Activated B cell treated with CpG ODN at 0.5 μM for 24 hours (primary cell): Measurements from ENCODE around the gene PCDHAC2. TPM values are rescaled to one million over a fixed set of nuclear protein-coding genes. Genes with fewer than 3 reads are reported as not detected.

Source experiments
- ATAC-seq: fragments of 200-7000 bp; cut with Tn5 transposase; one replicate; pipeline ENCODE4 v1.10.0; 2021; ENCODE audit warnings: low read depth, mild to moderate bottlenecking, moderate library complexity
- CTCF ChIA-PET: fragments of 350-600 bp; sonication (Branson Sonifier 250); formaldehyde crosslinking; loops from one replicate; lab custom pipeline; 2021; ENCODE audit warnings: antibody characterized with exemption; lab: Charles Lee
- POLR2A ChIA-PET: fragments of 350-600 bp; sonication (Branson Sonifier 250); formaldehyde crosslinking; loops from one replicate; lab custom pipeline; 2021; ENCODE audit warnings: antibody characterized with exemption; lab: Charles Lee
- DNase-seq: peaks from one replicate; pipeline ENCODE4 v3.0.0; 2022
- H3K27ac Mint-ChIP-seq: one replicate; pipeline ENCODE4 v1.8.0; 2020; ENCODE audit warnings: mixed read lengths
- H3K27me3 Mint-ChIP-seq: one replicate; pipeline ENCODE4 v1.8.0; 2021; ENCODE audit warnings: mixed read lengths
- H3K36me3 Mint-ChIP-seq: one replicate; pipeline ENCODE4 v1.8.0; 2021; ENCODE audit warnings: low read depth, mixed read lengths
- H3K4me1 Mint-ChIP-seq: one replicate; pipeline ENCODE4 v1.8.0; 2021; ENCODE audit warnings: mixed read lengths
- H3K4me3 Mint-ChIP-seq: one replicate; pipeline ENCODE4 v1.8.0; 2020; ENCODE audit warnings: mild to moderate bottlenecking, mixed read lengths
- H3K9me3 Mint-ChIP-seq: one replicate; pipeline ENCODE4 v1.8.0; 2020; ENCODE audit warnings: mixed read lengths
- CTCF ChIP-seq: fragments of 200-600 bp; IDR thresholded peaks from one replicate; pipeline ENCODE4 v1.8.0; 2022; ENCODE audit warnings: antibody characterized with exemption, mild to moderate bottlenecking
- intact Hi-C: fragments of 100-400 bp; cut with micrococcal nuclease; formaldehyde crosslinking; loops from one replicate; pipeline ENCODE4 v1.15.1; 2024
- total RNA-seq: library from RNA; stranded (reverse); gene quantifications from 2 replicates; pipeline ENCODE4 v1.2.3, GENCODE V29; 2022

Gene PCDHAC2
- total RNA-seq, 1 donor from 2014 or later: not detected

GRCh38 chr5:140988100-140988499 is 21.8 kb downstream of the PCDHAC2 start:
- DNase-seq: no peak
- no peak overlapping the region for H3K4me3 Mint-ChIP-seq
- H3K27me3 Mint-ChIP-seq: peaks cover 3% of the 10 kb centered on the region
- ChIA-PET POLR2A (no interaction called here), CTCF (no interaction called here)
- no peaks in the 10 kb centered on the region for H3K4me1 Mint-ChIP-seq
- intact Hi-C loops: no loop called here
- no peak for TF ChIP-seq CTCF
- H3K27ac Mint-ChIP-seq: no peak overlapping the region
- ATAC-seq: no peak
- H3K36me3 Mint-ChIP-seq: no peaks in the 10 kb centered on the region
- H3K9me3 Mint-ChIP-seq: no peaks in the 10 kb centered on the region

- POLR2A ChIA-PET: no interaction called here
- H3K9me3 Mint-ChIP-seq: no peaks in the 10 kb centered on the region
- H3K36me3 Mint-ChIP-seq: no peaks in the 10 kb centered on the region
- H3K4me1 Mint-ChIP-seq: no peaks in the 10 kb centered on the region
- H3K4me3 Mint-ChIP-seq: no peak overlapping the region
- no peak overlapping the region for H3K27ac Mint-ChIP-seq
- peaks cover 3% of the 10 kb centered on the region for H3K27me3 Mint-ChIP-seq
- no peak for TF ChIP-seq CTCF
- no peak for DNase-seq
- intact Hi-C loops: no loop called here
- no peak for ATAC-seq
- CTCF ChIA-PET: no interaction called here
Observed at GRCh38 chr5:140988608-140989007, 22.3 kb downstream of the PCDHAC2 start.

- ATAC-seq: no peak
- Mint-ChIP-seq H3K27ac (no peak overlapping the region), H3K36me3 (no peaks in the 10 kb centered on the region), H3K4me3 (no peak overlapping the region), H3K27me3 (peaks cover 3% of the 10 kb centered on the region), H3K9me3 (no peaks in the 10 kb centered on the region), H3K4me1 (no peaks in the 10 kb centered on the region)
- intact Hi-C loops: no loop called here
- CTCF ChIA-PET: no interaction called here
- TF ChIP-seq CTCF: no peak
- POLR2A ChIA-PET: no interaction called here
- DNase-seq: no peak
Observed at GRCh38 chr5:140989254-140990020, 23.2 kb downstream of the PCDHAC2 start.

GRCh38 chr5:140992828-140993227 is 26.6 kb downstream of the PCDHAC2 start:
- POLR2A ChIA-PET: no interaction called here
- ATAC-seq (no peak), DNase-seq (no peak)
- no peaks in the 10 kb centered on the region for H3K36me3 Mint-ChIP-seq
- intact Hi-C loops: no loop called here
- H3K4me3 Mint-ChIP-seq: no peak overlapping the region
- no peak overlapping the region for H3K27ac Mint-ChIP-seq
- no peaks in the 10 kb centered on the region for H3K9me3 Mint-ChIP-seq
- H3K4me1 Mint-ChIP-seq: no peaks in the 10 kb centered on the region
- CTCF ChIA-PET: no interaction called here
- no peaks in the 10 kb centered on the region for H3K27me3 Mint-ChIP-seq
- no peak for TF ChIP-seq CTCF

- TF ChIP-seq CTCF: no peak
- ChIA-PET CTCF (no interaction called here), POLR2A (no interaction called here)
- no peaks in the 10 kb centered on the region for H3K4me1 Mint-ChIP-seq
- H3K4me3 Mint-ChIP-seq: no peak overlapping the region
- H3K9me3 Mint-ChIP-seq: no peaks in the 10 kb centered on the region
- no peaks in the 10 kb centered on the region for H3K36me3 Mint-ChIP-seq
- peaks cover 1% of the 10 kb centered on the region for H3K27me3 Mint-ChIP-seq
- intact Hi-C loops: no loop called here
- no peak overlapping the region for H3K27ac Mint-ChIP-seq
- no peak for DNase-seq
- no peak for ATAC-seq
Observed at GRCh38 chr5:140996060-140996459, 29.8 kb downstream of the PCDHAC2 start.
